ENCODE data around the gene FAXC.
"Not testable (repeated sequence)": the region's sequence is repeated elsewhere in the genome, so short reads cannot be mapped to it uniquely, and the experiment has no call there.

The FAXC gene

GRCh38 chr6:99295276-99295675, 54.2 kb downstream of the FAXC start:
- DNase-seq = no peak
- in situ Hi-C loops (cut with MboI; ENCODE audit: low pct_unique_long_range_greater_than_20kb, low sequenced_read_pairs) = no loop called here

- in situ Hi-C loops (cut with MboI; ENCODE audit: low pct_unique_long_range_greater_than_20kb, low sequenced_read_pairs) = no loop called here
Measured at GRCh38 chr6:99294786-99295185, 54.7 kb downstream of the FAXC start.

GRCh38 chr6:99289701-99290100, 59.8 kb downstream of the FAXC start:
- no peak for DNase-seq
- in situ Hi-C loops (cut with MboI; ENCODE audit: low pct_unique_long_range_greater_than_20kb, low sequenced_read_pairs) = no loop called here

More at GRCh38 chr6:99294786-99295185, 54.7 kb downstream of the FAXC start:
- no peak for DNase-seq

GRCh38 chr6:99288668-99289067, 60.8 kb downstream of the FAXC start:
- no peak for DNase-seq
- in situ Hi-C loops (cut with MboI; ENCODE audit: low pct_unique_long_range_greater_than_20kb, low sequenced_read_pairs) = no loop called here

GRCh38 chr6:99287523-99287922, 62.0 kb downstream of the FAXC start:
- DNase-seq = no peak
- in situ Hi-C loops (cut with MboI; ENCODE audit: low pct_unique_long_range_greater_than_20kb, low sequenced_read_pairs) = no loop called here

- no peak for DNase-seq
- in situ Hi-C loops (cut with MboI; ENCODE audit: low pct_unique_long_range_greater_than_20kb, low sequenced_read_pairs) = no loop called here
Measured at GRCh38 chr6:99285881-99286280, 63.6 kb downstream of the FAXC start.

- peak; percentile 26 for DNase-seq
- in situ Hi-C loops (cut with MboI; ENCODE audit: low pct_unique_long_range_greater_than_20kb, low sequenced_read_pairs) = no loop called here
Measured at GRCh38 chr6:99282479-99283062, 66.9 kb downstream of the FAXC start.

GRCh38 chr6:99276747-99277146, 72.7 kb downstream of the FAXC start:
- no peak for DNase-seq
- in situ Hi-C loops (cut with MboI; ENCODE audit: low pct_unique_long_range_greater_than_20kb, low sequenced_read_pairs) = no loop called here

- DNase-seq = no peak
- in situ Hi-C loops (cut with MboI; ENCODE audit: low pct_unique_long_range_greater_than_20kb, low sequenced_read_pairs) = no loop called here
Measured at GRCh38 chr6:99270826-99271225, 78.6 kb downstream of the FAXC start.

GRCh38 chr6:99270030-99270429, 79.4 kb downstream of the FAXC start:
- DNase-seq = no peak
- in situ Hi-C loops (cut with MboI; ENCODE audit: low pct_unique_long_range_greater_than_20kb, low sequenced_read_pairs) = no loop called here

GRCh38 chr6:99269207-99269606, 80.3 kb downstream of the FAXC start:
- DNase-seq = no peak
- in situ Hi-C loops (cut with MboI; ENCODE audit: low pct_unique_long_range_greater_than_20kb, low sequenced_read_pairs) = no loop called here

- in situ Hi-C loops (cut with MboI; ENCODE audit: low pct_unique_long_range_greater_than_20kb, low sequenced_read_pairs); DNase-seq: not testable (repeated sequence)
Measured at GRCh38 chr6:99266996-99267395, 82.5 kb downstream of the FAXC start.

GRCh38 chr6:99265447-99265846, 84.0 kb downstream of the FAXC start:
- in situ Hi-C loops (cut with MboI; ENCODE audit: low pct_unique_long_range_greater_than_20kb, low sequenced_read_pairs); DNase-seq: not testable (repeated sequence)

- in situ Hi-C loops (cut with MboI; ENCODE audit: low pct_unique_long_range_greater_than_20kb, low sequenced_read_pairs) = no loop called here
- no peak for DNase-seq
Measured at GRCh38 chr6:99254616-99255550, 94.6 kb downstream of the FAXC start.

- no peak for DNase-seq
- in situ Hi-C loops (cut with MboI; ENCODE audit: low pct_unique_long_range_greater_than_20kb, low sequenced_read_pairs) = no loop called here
Measured at GRCh38 chr6:99253271-99253670, 96.2 kb downstream of the FAXC start.

GRCh38 chr6:99252421-99252820, 97.1 kb downstream of the FAXC start:
- no peak for DNase-seq
- in situ Hi-C loops (cut with MboI; ENCODE audit: low pct_unique_long_range_greater_than_20kb, low sequenced_read_pairs) = no loop called here

- in situ Hi-C loops (cut with MboI; ENCODE audit: low pct_unique_long_range_greater_than_20kb, low sequenced_read_pairs) = no loop called here
- DNase-seq = no peak
Measured at GRCh38 chr6:99250476-99250875, 99.0 kb downstream of the FAXC start.

GRCh38 chr6:99246602-99247001, 102.9 kb downstream of the FAXC start:
- in situ Hi-C loops (cut with MboI; ENCODE audit: low pct_unique_long_range_greater_than_20kb, low sequenced_read_pairs) = no loop called here
- DNase-seq = no peak

- in situ Hi-C loops (cut with MboI; ENCODE audit: low pct_unique_long_range_greater_than_20kb, low sequenced_read_pairs) = no loop called here
- DNase-seq = peak; percentile 46
Measured at GRCh38 chr6:99241905-99242534, 107.5 kb downstream of the FAXC start.

GRCh38 chr6:99236010-99236409, 113.5 kb downstream of the FAXC start:
- in situ Hi-C loops (cut with MboI; ENCODE audit: low pct_unique_long_range_greater_than_20kb, low sequenced_read_pairs) = no loop called here

More at GRCh38 chr6:99236010-99236409, 113.5 kb downstream of the FAXC start:
- DNase-seq = no peak
